Liver (tissue), 5 donors: Measurements from ENCODE around the gene CEP170. TPM values are rescaled to one million over a fixed set of nuclear protein-coding genes. Genes with fewer than 3 reads are reported as not detected.

Source experiments
- polyA plus RNA-seq, 2 donors: library from polyadenylated mRNA; stranded (reverse) in 1 of 2; unstranded in 1 of 2; fragments of 200-250 nt in 1 of 2; fragments of >200 nt in 1 of 2; fragmentation: Nextera tagmentation in 1 of 2; extraction: Ambion mirVana in 1 of 2; gene quantifications; one replicate each; pipeline versions ENCODE4 v1.2.1 to v1.2.3, GENCODE V29; 2013 to 2015
- small RNA-seq: library from RNA; depleted of rRNA; stranded (forward); fragments of <200 nt; gene quantifications from one replicate; pipeline ENCODE3, GENCODE V24; 2014
- total RNA-seq, 2 donors: library from RNA; depleted of rRNA; stranded (reverse); fragments of >200 nt; gene quantifications; one replicate each; pipeline ENCODE4 v1.2.3, GENCODE V29; 2014
- donor health status: healthy.
- donor health status: healthy.
- donor health status: healthy.

CEP170 gene
- total and polyA plus RNA-seq, 4 donors = 5.0 to 21.5 (median 14.9) TPM

Small RNA genes within 50 kb of the gene (small RNA-seq; reads per million reads assigned to genes)
- gene RNU6-747P = not detected

Other genes starting within 250 kb of the CEP170 start
- 10 to 100 TPM; 13.0 to 22.0 TPM for gene SDCCAG8, start 760 bp upstream of the CEP170 start, total RNA-seq
- gene SDCCAG8, start 760 bp upstream of the CEP170 start, polyA plus RNA-seq = 10 to 100 TPM in 1 of 2 donors, 1 to 10 TPM in 1; 8.5 to 25.8 TPM